ENCODE results near the gene VAV2.

VAV2 gene

GRCh38 chr9:134030821-134031470 is 38.8 kb upstream of the VAV2 start:
- no peak for TF ChIP-seq CTCF (IDR thresholded peaks at IDR 0.05)

DNA sequence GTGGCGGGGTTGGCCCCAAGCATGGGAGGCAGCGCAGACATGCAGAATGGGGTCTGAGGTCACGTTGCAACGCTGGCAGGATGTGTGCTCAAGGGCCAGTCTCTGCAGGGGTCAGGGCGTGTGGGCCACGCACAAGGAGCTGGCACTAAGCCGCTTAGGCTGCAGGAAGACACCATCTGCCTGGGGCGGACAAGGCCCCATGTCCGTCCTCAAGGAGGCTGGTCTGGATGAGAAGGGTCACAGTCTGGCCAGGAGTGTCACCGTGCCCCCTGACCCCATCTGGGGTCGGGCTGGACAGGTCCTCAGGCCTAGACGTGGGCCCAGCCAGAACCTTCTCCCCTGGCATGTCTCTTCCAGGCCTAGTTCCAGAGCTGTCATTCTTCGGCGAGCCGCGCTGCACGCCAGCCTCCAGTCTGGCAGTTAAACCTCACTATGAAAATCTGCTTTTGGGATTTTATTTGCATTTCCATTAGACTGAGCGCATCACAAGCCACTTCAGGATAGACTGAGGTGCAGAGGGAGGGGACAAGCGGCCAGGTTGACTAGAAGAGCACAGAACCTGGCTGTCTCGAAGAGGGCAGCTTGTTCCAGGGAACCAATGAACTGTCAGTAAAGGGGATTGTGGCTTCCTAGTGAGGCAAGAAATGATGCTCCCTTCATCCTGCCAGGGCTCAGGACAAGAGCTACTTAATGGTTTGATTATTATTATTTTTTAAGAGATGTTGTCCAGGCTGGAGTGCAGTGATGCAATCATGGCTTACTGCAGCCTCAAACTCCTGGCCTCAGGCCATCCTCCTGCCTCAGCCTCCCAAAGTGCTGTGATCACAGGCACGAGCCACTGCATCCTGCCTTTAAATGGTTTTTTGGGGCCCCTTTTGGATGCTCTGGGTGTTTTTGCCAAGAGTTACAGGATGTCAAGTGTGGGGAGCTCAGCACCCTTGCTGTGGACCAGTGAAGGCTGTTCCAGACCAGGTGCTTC is 37.4 kb upstream of the VAV2 start:
- no peak for TF ChIP-seq CTCF (IDR thresholded peaks at IDR 0.05)

- TF ChIP-seq CTCF (IDR thresholded peaks at IDR 0.05) = no peak
These were observed 36.6 kb upstream of the VAV2 start for GRCh38 chr9:134028575-134029247.

DNA sequence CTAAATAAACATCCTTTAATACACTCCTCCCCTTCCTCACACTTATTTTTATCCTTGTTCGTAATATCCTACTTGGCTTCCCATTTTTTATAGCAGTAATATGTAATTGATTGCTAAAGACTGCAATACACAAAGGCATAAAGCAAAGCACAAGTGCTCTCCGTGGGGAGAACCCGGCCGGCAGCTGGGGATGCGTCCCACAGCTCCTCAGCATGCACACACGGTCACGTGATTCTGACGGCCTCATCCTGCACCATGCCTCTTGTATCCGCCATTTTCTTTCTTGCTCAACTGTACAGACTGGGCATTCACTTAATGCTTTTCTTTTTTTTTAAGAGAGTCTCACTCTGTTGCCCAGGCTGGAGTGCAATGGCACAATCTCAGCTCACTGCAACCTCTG is 36.0 kb upstream of the VAV2 start:
- TF ChIP-seq CTCF (IDR thresholded peaks at IDR 0.05) = no peak

DNA sequence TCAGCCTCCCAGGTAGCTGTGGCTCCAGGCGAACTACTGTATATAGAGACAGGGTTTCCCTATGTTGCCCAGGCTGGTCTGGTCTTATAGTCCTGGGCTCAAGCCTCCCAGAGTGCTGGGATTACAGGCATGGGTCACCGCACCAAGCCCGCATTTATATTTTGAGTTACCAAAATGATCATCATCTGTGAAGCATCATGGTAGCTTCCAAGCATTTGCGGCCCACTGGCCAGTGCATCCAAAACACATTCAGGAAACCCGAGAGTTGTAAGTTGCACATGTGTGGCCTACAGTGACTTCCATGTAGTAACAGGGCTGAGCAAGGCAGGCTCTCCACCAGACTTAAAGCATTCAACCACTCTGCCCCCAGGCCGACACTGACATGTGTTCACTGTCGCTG is 35.4 kb upstream of the VAV2 start:
- no peak for TF ChIP-seq CTCF (IDR thresholded peaks at IDR 0.05)

DNA sequence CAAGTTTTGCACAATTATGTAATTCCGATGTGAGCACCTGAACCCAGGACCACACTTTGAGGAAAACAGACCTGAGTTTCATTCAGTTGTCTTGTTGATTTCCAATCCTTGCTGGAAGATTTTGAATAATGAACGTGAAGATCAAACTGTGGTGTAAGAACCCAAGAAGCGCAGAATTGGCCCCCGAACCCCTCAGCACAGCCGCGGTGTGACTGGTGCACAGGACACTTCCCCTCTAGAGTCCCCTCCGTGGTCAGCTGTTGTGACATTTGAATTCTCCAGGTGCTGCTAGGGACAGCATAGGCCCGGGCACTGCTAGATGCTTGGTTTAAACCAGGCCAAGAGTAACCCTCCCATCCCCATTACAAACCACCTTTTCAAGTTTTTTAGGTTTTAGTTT is 34.9 kb upstream of the VAV2 start:
- no peak for TF ChIP-seq CTCF (IDR thresholded peaks at IDR 0.05)

GRCh38 chr9:134026581-134026980 is 34.5 kb upstream of the VAV2 start:
- TF ChIP-seq CTCF (IDR thresholded peaks at IDR 0.05) = no peak
